ENCODE results near the gene OSBPL2. TPM values are rescaled to one million over a fixed set of nuclear protein-coding genes. Genes with fewer than 3 reads are reported as not detected.

OSBPL2 gene
- total RNA-seq, 1 donor from 2014 or later = 56.7 TPM

GRCh38 chr20:62216636-62217566, 21.4 kb upstream of the OSBPL2 start:
- H3K27ac Mint-ChIP-seq = no peak overlapping the region
- no peak for TF ChIP-seq CTCF (IDR thresholded peaks at IDR 0.05; ENCODE audit: unreplicated experiment)
- H3K4me3 Mint-ChIP-seq (ENCODE audit: low read depth) = no peak overlapping the region
- no peak for DNase-seq (ENCODE audit: low spot score, unreplicated experiment)
- H3K9me3 Mint-ChIP-seq (ENCODE audit: low read depth) = no peaks in the 10 kb centered on the region
- peaks cover 54% of the 10 kb centered on the region for H3K27me3 Mint-ChIP-seq
- no peaks in the 10 kb centered on the region for H3K36me3 Mint-ChIP-seq (ENCODE audit: insufficient read depth)
- H3K4me1 Mint-ChIP-seq (ENCODE audit: low read depth) = peaks cover 2% of the 10 kb centered on the region

- Mint-ChIP-seq H3K27me3 (peaks cover 60% of the 10 kb centered on the region), H3K27ac (no peak overlapping the region), H3K4me3 (ENCODE audit: low read depth) (no peak overlapping the region), H3K36me3 (ENCODE audit: insufficient read depth) (no peaks in the 10 kb centered on the region), H3K9me3 (ENCODE audit: low read depth) (no peaks in the 10 kb centered on the region), H3K4me1 (ENCODE audit: low read depth) (no peaks in the 10 kb centered on the region)
- DNase-seq (ENCODE audit: low spot score, unreplicated experiment) = no peak
- no peak for TF ChIP-seq CTCF (IDR thresholded peaks at IDR 0.05; ENCODE audit: unreplicated experiment)
These were observed 20.2 kb upstream of the OSBPL2 start for GRCh38 chr20:62217913-62218773.

- DNase-seq (ENCODE audit: low spot score, unreplicated experiment) = no peak
- Mint-ChIP-seq H3K27ac (no peak overlapping the region), H3K36me3 (ENCODE audit: insufficient read depth) (no peaks in the 10 kb centered on the region), H3K4me1 (ENCODE audit: low read depth) (no peaks in the 10 kb centered on the region), H3K27me3 (peaks cover 59% of the 10 kb centered on the region), H3K9me3 (ENCODE audit: low read depth) (no peaks in the 10 kb centered on the region), H3K4me3 (ENCODE audit: low read depth) (peak overlapping the region; percentile 47)
- no peak for TF ChIP-seq CTCF (IDR thresholded peaks at IDR 0.05; ENCODE audit: unreplicated experiment)
These were observed 19.0 kb upstream of the OSBPL2 start for GRCh38 chr20:62219101-62219991.

GRCh38 chr20:62219992-62220665, 18.2 kb upstream of the OSBPL2 start, which contains the start of gene HRH3:
TSS of gene HRH3 (minus strand) at chr20:62220278. CDS start at chr20:62219970, 308 bp downstream.
- Mint-ChIP-seq H3K36me3 (ENCODE audit: insufficient read depth) (no peaks in the 10 kb centered on the region), H3K4me3 (ENCODE audit: low read depth) (peak within 1 kb of the TSS; percentile 47), H3K9me3 (ENCODE audit: low read depth) (no peaks in the 10 kb centered on the region), H3K27me3 (peaks cover 60% of the 10 kb centered on the region), H3K4me1 (ENCODE audit: low read depth) (no peaks in the 10 kb centered on the region), H3K27ac (peak within 1 kb of the TSS; percentile 64)
- TF ChIP-seq CTCF (IDR thresholded peaks at IDR 0.05; ENCODE audit: unreplicated experiment) = no peak
- DNase-seq (ENCODE audit: low spot score, unreplicated experiment) = peak; percentile 74
